ENCODE data around the gene LGALS4. TPM values are rescaled to one million over a fixed set of nuclear protein-coding genes. Genes with fewer than 3 reads are reported as not detected.

The LGALS4 gene
- polyA plus RNA-seq, 1 experiment: 0.07 TPM

GRCh38 chr19:38853214-38853613, 40.5 kb upstream of the LGALS4 start:
- peak overlapping the region; percentile 82 for H3K4me3 ChIP-seq (ENCODE audit: low read depth, low read length)
- POLR2A ChIA-PET: interaction anchor here (0.8 to 0.9 kb wide), 2 partner anchors 47 to 84 kb away, joined by 3 read pairs; partner anchors contain the start of genes NFKBIB and SIRT2
- DNase-seq (ENCODE audit: low read depth, low spot score): no peak
- CTCF ChIA-PET: interaction anchor here (1.2 to 1.3 kb wide), 3 partner anchors 11 to 17 kb away, joined by 3 to 5 read pairs (median 4); no protein-coding TSS in a partner anchor
- H3K9me3 ChIP-seq (ENCODE audit: control insufficient read depth, insufficient read depth, low read length): no peaks in the 10 kb centered on the region; the same call in 1 of the 2 replicates
- no peaks in the 10 kb centered on the region for H3K27me3 ChIP-seq (ENCODE audit: control insufficient read depth, insufficient read depth, low read length)
- H3K27ac ChIP-seq (ENCODE audit: low read depth, low read length): no peak overlapping the region
- TF ChIP-seq CTCF (IDR thresholded peaks at IDR 0.05; ENCODE audit: low read depth, low read length): no peak

GRCh38 chr19:38852231-38853044, 39.7 kb upstream of the LGALS4 start:
- ChIA-PET CTCF (interaction anchor here (0.7 to 1.3 kb wide), 4 partner anchors 12 to 191 kb away, joined by 3 to 6 read pairs (median 4); no protein-coding TSS in a partner anchor), POLR2A (interaction anchor here (0.6 to 0.9 kb wide), 4 partner anchors 48 to 409 kb away, joined by 3 read pairs; partner anchors contain the start of genes EIF3K, NFKBIB and SIRT2)
- Histone ChIP-seq H3K27me3 (ENCODE audit: control insufficient read depth, insufficient read depth, low read length) (no peaks in the 10 kb centered on the region), H3K4me3 (ENCODE audit: low read depth, low read length) (peak overlapping the region; percentile 82), H3K27ac (ENCODE audit: low read depth, low read length) (peak overlapping the region; percentile 88), H3K9me3 (ENCODE audit: control insufficient read depth, insufficient read depth, low read length) (no peaks in the 10 kb centered on the region; the same call in 1 of the 2 replicates)
- TF ChIP-seq CTCF (IDR thresholded peaks at IDR 0.05; ENCODE audit: low read depth, low read length): no peak
- no peak for DNase-seq (ENCODE audit: low read depth, low spot score)

DNA sequence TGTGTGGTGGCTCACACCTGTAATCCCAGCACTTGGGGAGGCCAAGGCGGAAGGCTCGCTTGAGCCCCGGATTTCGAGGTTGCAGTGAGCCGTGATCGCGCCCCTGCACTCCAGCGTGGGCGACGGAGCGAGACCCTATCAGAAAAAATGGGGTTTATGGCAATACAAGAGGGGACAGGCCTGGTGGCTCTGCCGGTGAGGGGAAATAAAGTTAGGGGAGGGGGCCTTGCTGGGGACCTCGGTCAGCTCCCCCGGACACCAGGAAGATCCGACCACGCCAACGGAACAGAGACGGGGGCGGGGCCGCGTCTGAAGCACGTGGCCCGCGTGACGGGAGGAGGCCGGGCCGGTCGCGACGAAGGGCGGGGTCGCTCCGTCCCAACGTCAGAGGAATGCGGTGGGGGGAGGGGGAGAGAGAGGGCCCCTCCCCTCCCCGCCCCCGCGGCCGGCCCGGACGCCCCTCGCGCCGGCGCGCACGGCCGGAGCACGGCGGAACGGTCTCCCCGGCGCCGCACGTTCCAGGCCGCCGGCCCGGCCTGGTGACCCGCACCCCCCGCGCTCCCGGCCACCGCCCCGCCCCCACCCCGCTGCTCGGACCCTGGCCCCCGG, 39.0 kb upstream of the LGALS4 start:
- no peak for TF ChIP-seq CTCF (IDR thresholded peaks at IDR 0.05; ENCODE audit: low read depth, low read length)
- Histone ChIP-seq H3K27ac (ENCODE audit: low read depth, low read length) (peak overlapping the region; percentile 91), H3K27me3 (ENCODE audit: control insufficient read depth, insufficient read depth, low read length) (no peaks in the 10 kb centered on the region), H3K4me3 (ENCODE audit: low read depth, low read length) (peak overlapping the region; percentile 82), H3K9me3 (ENCODE audit: control insufficient read depth, insufficient read depth, low read length) (no peaks in the 10 kb centered on the region; the same call in 1 of the 2 replicates)
- POLR2A ChIA-PET: interaction anchor here (0.6 to 0.7 kb wide), 3 partner anchors 233 to 410 kb away, joined by 3 read pairs; partner anchors contain the start of gene EIF3K
- DNase-seq (ENCODE audit: low read depth, low spot score): peak; percentile 79
- CTCF ChIA-PET: interaction anchor here (0.7 kb wide), 1 partner anchor 190 kb away, joined by 6 read pairs; no protein-coding TSS in a partner anchor

DNA sequence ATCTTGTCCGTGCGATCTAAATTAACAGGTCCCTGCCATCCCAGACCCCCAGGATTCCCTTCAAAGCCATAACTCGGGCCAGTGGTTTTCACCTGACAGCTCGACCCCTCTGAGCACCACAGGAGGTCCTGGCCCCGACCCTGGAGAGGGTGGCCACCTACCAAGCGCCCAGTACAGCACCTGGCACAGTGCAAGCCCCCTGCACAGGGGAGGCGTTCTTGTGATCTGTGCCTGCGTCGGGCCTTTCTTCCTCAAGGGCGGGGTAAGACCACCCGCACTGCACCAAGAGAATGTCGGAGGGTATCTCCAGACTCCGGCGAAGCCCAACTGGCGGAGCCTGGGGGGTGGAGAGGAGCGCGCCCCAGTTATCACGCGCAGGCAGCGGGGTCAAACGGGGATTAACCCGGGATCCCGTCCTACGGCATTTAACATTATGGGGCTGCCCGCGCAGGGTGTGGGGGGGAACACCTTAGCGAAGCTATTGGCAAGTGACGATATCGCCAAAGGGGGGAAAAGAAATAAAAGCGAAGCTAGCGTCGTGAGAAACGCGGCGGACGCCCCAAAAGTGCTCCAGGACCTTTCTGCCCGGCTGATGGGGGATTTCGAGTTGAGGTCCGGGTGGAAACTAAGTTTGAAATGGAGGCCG, 38.4 kb upstream of the LGALS4 start:
- peak overlapping the region; percentile 67 for H3K4me3 ChIP-seq (ENCODE audit: low read depth, low read length)
- CTCF ChIA-PET: no interaction called here
- H3K27me3 ChIP-seq (ENCODE audit: control insufficient read depth, insufficient read depth, low read length): no peaks in the 10 kb centered on the region
- POLR2A ChIA-PET: interaction anchor here (0.6 to 0.7 kb wide), 2 partner anchors 111 to 232 kb away, joined by 3 read pairs; partner anchors contain the start of gene EIF3K
- H3K27ac ChIP-seq (ENCODE audit: low read depth, low read length): peak overlapping the region; percentile 91
- DNase-seq (ENCODE audit: low read depth, low spot score): no peak
- H3K9me3 ChIP-seq (ENCODE audit: control insufficient read depth, insufficient read depth, low read length): no peaks in the 10 kb centered on the region; the same call in 1 of the 2 replicates
- no peak for TF ChIP-seq CTCF (IDR thresholded peaks at IDR 0.05; ENCODE audit: low read depth, low read length)
